GM21528 (cell line): ENCODE measurements around the gene MOV10L1.

Experiments
- ATAC-seq: cut with Tn5 transposase; IDR thresholded peaks from one replicate; pipeline ENCODE4 v1.9.1; 2021; ENCODE audit warnings: mild to moderate bottlenecking, moderate library complexity; ENCODE audit not compliant: unreplicated experiment, low FRiP score

MOV10L1 gene

DNA sequence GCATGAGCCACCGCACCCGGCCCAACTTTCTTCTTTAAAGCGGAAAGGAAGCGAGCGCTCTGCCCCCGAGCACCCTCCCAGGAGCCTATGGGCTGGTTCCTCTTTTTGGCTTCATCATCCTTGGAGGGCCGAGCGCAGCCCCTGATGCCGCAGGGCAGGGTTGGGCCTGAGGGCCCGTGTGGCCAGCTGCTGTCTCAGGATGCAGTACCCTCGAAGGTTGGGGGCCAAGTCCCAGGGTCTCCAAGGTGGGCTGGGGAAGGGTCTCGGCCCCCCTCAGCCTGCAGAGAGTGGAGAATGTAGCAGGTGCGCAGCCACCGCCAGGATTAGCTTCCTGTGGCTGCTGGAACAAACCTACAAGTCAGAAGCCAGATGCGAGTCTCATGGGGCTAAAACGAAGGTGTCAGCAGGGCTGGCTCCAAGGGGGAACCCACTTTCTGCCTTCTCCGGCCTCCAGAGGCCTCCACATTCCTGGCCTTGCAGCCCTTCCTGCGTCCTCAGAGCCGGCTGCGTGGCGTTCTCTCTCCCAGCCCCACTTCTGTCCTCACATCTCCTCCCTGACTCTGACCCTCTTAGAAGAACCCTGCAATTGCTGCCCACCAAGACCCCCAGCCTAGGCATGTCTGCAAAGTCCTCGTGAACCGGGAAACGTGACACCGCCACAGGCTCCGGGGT is 83.6 kb downstream of the MOV10L1 start:
- no peak for ATAC-seq

- no peak for ATAC-seq
These were observed 84.2 kb downstream of the MOV10L1 start for GRCh38 chr22:50173983-50174355.

DNA sequence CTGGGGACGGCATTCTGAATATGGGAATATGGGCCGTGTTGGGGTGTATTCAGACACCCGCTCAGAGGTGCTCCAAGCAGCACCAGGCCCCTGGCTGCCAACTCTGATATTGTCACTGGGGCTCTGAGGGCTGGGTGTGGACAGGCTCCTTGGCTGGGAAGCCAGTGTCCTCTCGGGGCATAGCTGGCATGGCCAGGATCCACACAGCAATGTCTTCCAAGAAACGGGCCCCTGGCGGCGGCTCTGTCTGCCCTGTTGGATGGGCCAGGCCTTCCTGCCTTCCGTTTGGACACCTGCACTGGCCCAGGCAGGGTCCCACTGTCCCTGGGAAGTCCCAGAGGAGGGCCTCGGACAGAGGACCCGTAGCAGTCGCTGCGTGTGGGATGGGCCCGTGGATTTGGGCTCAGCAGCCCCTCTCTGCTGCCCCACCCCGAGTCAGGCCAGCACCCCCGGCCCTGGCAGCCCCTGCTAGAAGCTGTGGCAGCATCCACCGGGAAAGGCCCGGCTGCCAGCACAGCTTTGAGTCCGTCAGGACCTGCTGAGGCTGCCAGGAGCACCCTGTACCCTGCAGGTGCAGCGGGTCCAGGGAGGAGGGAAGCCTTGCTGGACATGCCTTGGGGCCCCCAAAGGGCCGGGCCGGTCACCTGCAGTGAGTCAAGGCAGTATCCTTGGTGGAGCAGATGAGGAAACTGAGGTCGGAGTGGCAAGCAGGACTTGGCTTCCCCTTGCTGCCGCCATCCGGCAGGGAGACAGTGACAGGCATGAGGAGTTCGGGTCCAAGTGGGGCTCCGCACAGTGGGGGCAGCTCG is 84.8 kb downstream of the MOV10L1 start:
- ATAC-seq: no peak

- ATAC-seq: no peak
These were observed 85.3 kb downstream of the MOV10L1 start for GRCh38 chr22:50175191-50175461.

GRCh38 chr22:50175921-50176849 is 86.4 kb downstream of the MOV10L1 start:
- no peak for ATAC-seq

DNA sequence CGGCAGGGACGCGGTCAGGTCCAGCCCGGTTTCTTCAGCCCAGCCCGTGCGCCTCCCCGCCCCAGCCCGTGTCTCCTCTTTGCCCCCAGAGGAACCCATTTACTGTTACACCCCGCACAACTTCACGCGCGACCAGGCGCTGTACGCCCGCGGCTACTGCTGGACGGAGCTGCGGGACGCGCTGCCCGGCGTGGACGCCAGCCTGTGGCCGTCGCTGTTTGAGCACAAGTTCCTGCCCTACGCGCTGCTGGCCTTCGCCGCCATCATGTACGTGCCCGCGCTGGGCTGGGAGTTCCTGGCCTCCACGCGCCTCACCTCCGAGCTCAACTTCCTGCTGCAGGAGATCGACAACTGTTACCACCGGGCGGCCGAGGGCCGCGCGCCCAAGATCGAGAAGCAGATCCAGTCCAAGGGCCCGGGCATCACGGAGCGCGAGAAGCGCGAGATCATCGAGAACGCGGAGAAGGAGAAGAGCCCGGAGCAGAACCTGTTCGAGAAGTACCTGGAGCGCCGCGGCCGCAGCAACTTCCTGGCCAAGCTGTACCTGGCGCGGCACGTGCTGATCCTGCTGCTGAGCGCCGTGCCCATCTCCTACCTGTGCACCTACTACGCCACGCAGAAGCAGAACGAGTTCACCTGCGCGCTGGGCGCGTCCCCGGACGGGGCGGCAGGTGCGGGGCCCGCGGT is 87.2 kb downstream of the MOV10L1 start:
- no peak for ATAC-seq

DNA sequence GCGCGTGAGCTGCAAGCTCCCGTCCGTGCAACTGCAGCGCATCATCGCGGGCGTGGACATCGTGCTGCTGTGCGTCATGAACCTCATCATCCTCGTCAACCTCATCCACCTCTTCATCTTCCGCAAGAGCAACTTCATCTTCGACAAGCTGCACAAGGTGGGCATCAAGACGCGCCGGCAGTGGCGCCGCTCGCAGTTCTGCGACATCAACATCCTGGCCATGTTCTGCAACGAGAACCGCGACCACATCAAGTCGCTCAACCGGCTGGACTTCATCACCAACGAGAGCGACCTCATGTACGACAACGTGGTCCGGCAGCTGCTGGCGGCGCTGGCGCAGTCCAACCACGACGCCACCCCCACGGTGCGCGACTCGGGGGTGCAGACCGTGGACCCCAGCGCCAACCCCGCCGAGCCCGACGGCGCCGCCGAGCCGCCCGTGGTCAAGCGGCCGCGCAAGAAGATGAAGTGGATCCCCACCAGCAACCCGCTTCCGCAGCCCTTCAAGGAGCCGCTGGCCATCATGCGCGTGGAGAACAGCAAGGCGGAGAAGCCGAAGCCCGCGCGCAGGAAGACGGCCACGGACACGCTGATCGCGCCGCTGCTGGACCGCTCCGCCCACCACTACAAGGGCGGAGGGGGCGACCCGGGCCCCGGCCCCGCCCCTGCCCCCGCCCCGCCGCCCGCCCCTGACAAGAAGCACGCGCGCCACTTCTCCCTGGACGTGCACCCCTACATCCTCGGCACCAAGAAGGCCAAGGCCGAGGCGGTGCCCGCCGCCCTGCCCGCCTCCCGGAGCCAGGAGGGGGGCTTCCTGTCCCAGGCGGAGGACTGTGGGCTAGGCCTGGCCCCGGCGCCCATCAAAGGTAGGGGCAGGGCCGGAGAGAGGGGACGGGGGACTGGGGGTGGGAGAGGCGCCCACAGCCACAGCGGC is 88.0 kb downstream of the MOV10L1 start:
- ATAC-seq: no peak

DNA sequence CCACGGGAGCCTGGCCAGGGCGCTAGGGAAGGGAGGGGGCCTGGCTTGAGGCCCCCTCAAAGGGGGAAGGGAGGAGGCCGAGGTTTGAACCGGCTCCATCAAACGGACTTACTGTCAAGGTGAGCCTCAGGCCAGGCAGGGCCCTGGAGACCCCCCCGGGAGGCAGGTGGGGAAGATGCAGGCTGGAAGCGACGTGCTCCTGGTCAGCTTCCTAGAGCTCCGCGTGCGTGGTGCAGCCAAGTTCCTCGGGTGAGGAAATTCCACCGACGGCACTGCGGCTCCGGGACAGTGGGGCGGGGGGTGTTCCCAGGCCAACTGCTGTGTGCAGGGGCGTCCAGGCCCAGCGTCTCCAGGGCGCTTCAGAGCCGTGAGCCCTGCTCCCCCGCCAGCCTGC is 88.7 kb downstream of the MOV10L1 start:
- ATAC-seq: no peak

DNA sequence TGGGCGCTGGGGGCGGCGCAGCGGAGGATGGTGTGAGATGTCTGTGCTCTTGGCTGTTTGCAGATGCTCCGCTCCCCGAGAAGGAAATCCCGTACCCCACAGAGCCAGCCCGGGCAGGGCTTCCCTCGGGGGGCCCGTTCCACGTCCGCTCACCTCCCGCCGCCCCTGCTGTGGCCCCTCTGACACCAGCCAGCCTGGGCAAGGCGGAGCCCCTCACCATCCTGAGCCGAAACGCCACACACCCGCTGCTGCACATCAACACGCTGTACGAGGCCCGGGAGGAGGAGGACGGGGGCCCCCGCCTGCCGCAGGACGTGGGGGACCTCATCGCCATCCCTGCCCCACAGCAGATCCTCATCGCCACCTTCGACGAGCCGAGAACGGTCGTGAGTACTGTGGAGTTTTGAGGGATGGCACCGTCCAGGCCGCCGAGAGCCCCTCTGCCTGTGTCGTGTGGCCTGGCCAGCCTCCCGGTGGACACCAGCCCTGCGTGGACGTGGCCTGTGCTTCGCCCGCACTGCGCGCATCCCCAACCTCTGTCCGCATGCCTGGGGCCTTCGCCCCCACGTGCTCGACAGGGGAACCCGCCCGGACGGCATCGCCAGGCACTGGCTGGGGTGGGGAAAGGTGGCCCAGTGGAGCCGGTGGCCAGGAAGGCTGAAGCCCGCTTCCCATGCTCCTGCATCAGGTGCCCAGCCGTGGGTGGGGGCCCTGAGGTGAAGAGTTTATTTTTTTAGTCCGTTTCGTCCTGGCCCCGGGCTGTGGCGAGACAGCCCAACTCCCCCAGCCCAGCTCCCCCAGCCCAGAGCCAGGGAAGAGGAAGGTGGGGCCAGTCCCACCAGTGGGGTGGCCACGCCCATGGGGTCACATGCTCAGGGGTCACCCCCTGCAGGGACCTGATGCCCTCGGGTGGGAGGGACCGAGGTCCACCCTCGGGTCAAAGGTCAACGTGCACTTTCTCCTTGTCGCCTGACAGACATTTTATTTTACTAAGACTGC is 89.4 kb downstream of the MOV10L1 start:
- ATAC-seq: no peak

DNA sequence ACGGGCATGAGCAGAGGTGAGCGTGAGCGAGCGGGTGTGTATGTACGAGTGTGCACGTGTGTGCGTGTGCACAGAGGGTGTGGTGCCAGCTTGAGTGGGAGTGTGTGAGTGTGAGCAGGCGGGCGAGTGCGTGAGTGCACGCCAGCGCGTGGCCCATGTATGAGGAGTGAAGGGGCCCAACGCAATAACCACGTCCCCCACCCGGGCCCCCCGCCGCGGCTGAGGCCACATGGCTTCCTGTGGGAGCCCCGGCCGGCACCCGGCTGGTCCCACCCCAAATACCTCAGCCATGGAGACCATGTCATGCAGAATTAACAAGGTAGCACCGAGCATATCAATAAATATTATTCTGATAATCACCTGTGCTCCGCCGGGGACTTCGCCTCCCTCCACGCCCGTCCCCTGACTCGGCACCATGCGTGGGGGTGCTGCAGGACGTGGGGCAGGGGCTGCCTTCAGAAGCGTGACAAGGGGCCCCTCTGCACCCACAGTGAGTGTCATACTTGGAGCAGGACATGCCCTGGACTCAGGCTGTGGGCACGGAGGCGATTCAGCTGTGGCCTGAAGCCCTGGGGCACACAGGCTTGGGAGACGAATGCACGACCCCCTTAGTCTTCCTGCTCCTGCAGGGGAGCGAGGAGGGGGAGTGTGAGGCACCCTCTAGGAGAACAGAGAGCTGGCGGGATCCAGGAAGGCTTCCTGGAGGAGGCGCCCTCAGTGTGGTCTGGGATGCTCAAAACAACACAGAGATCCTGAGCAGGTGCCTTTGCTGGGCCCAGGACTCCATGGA is 90.3 kb downstream of the MOV10L1 start:
- no peak for ATAC-seq

DNA sequence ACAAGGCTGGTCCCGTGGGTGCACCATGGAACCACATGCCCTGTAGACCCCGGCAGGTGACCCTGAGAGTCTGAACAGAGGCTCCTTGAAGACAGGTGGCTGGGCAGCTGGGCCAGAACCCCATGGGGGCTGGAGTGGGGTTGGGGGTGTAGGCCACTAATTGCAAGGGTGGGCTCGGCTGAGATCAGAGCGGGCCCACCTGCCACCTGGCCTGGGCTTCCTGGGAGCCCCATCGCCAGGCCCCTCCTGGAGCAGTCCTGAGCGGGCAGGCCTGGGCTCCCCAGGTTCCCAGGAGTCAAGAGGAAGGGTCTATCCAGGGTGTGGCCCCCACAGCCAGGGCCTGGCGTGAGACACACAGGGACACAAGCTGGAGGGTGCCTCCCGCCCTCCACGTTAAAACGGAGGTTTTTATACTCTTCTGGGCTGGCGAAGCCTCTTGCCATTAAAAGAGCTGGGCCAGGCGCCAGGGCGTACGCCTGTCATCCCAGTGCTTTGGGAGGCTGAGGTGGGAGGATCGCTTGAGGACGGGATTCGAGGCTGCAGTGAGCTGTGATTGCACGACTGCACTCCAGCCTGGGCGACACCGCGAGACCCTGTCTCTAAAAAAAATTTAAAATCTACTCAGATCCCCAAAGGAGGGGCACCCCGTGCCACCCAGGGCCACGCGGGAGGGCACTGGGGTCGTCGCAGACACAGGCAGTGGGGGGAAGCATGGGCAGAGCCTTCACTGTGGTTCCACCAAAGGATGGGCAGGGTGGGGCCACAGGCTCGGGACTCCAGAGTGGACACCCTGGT is 91.1 kb downstream of the MOV10L1 start:
- no peak for ATAC-seq

DNA sequence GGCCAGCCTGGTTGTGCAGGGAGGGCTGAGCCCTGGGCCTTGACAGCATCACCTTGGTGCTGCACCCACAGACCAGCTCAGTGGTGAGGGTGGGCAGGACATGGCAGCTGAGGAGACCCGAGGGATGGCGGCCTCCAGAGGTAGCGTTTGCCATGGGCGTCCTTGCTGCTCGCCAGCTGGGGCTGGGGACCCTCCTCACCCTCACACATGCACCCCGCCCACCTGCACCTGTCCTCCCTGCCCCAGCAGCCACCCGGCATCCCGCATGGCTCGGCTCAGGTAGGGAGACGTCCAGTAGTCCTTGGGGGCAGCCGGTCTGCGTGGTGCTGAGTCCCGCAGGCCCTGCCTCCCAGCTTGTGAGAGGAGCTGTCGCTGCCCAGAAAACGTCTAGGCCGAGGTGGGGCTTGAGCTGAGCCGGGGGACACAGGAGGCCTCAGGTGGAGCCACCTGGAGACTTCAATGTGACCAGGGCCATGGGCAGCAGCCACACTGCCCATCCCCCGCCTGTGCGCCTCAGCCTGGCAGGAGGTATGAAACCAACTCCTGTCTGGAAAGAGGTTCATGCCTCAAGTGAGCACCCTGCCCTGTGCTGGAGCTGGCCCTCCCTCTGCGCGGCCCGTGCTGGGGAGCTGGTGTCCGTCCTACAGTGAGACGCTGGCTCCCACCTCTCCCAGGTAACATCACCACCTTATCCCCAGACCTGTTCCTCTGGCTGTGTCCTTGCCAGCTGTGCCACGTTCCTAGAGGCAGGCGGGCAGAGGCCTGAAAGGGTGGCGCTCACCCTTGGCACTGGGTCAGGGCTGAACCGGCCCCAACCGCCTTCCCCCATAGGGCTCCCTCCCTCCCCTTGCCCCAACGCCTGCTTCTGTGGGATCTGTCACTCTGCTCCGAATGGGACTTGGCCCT is 92.6 kb downstream of the MOV10L1 start:
- no peak for ATAC-seq

DNA sequence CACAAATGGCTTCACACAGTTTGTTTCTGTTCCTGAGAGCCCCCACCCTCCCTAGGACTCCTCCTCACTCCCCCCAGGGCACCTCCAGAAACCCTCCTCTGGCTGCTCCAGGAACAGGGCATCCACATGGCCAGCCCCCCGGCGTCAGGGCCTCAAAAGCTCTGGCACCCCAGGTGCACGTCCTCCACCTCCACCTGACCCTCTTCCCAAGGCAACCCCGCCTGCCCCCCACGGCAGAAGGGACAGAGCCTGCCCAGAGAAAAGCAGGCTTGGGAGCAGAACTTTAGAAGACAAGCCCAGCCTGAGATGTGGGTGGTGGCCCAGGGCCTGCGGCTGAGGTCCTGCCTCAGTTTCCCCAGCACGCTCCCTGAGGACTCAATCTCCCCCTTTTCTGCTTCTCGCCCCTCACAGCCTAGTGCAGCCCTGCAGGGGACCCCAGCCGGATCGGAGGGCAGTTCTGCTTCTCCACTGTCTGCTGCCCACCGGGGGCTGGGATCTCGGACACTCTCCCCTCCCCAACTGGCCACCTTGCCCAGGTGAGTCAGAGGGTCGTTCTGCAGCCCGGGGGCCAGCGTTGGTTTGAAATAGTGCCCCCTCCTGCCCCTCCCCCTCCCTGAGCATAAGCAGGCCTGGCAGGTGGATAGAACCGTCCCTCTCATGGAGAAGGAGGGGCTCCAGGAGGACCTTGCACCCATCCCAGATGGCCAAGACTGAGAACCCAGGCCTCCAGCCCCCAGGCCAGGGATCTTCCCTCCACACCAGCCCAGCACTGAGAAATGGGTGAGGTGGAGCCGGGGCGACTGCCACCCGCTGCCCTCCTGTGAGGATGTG is 93.5 kb downstream of the MOV10L1 start:
- no peak for ATAC-seq

GRCh38 chr22:50184004-50184901 is 94.4 kb downstream of the MOV10L1 start:
- ATAC-seq: no peak
